ENCODE data around the gene DIS3L2.

DIS3L2 gene

GRCh38 chr2:232204457-232204931, 243.0 kb downstream of the DIS3L2 start:
- Histone ChIP-seq H3K9ac (ENCODE audit: low read length) (no peak overlapping the region), H3K9me3 (ENCODE audit: low read length) (no peaks in the 10 kb centered on the region)

GRCh38 chr2:232207174-232207573, 245.7 kb downstream of the DIS3L2 start:
- H3K4me1 ChIP-seq (ENCODE audit: insufficient read depth, low read length, severe bottlenecking): peaks cover 8% of the 10 kb centered on the region
- no peak for TF ChIP-seq EZH2 (IDR thresholded peaks at IDR 0.05; ENCODE audit: borderline replicate concordance, low read length)
- TF ChIP-seq CTCF (IDR thresholded peaks at IDR 0.05; ENCODE audit: low read length): no peak

More at GRCh38 chr2:232204457-232204931, 243.0 kb downstream of the DIS3L2 start:
- Histone ChIP-seq H4K20me1 (ENCODE audit: insufficient read depth, low read length) (no peaks in the 10 kb centered on the region), H3K27me3 (ENCODE audit: insufficient read depth, low read length) (no peaks in the 10 kb centered on the region), H3K4me2 (ENCODE audit: low read length) (no peak overlapping the region), H3K36me3 (ENCODE audit: insufficient read depth, low read length) (no peaks in the 10 kb centered on the region), H3F3A (ENCODE audit: insufficient read depth, low read length) (no peaks in the 10 kb centered on the region), H2AFZ (ENCODE audit: low read length) (no peak overlapping the region), H3K27ac (ENCODE audit: low read depth, low read length, poor library complexity, severe bottlenecking) (no peak overlapping the region), H3K79me2 (ENCODE audit: insufficient read depth, low read length) (no peaks in the 10 kb centered on the region), H3K4me3 (ENCODE audit: low read depth, low read length, poor library complexity, severe bottlenecking) (no peak overlapping the region), H3K9me2 (ENCODE audit: low read depth, low read length) (no peaks in the 10 kb centered on the region), H3K4me1 (ENCODE audit: insufficient read depth, low read length, severe bottlenecking) (no peaks in the 10 kb centered on the region)
- TF ChIP-seq CTCF (IDR thresholded peaks at IDR 0.05; ENCODE audit: low read length) (no peak), EZH2 (IDR thresholded peaks at IDR 0.05; ENCODE audit: borderline replicate concordance, low read length) (no peak)

GRCh38 chr2:232210306-232210705, 248.8 kb downstream of the DIS3L2 start:
- Histone ChIP-seq H3K4me1 (ENCODE audit: insufficient read depth, low read length, severe bottlenecking) (peaks cover 13% of the 10 kb centered on the region), H3K27me3 (ENCODE audit: insufficient read depth, low read length) (no peaks in the 10 kb centered on the region), H3K9me3 (ENCODE audit: low read length) (no peaks in the 10 kb centered on the region), H3K4me2 (ENCODE audit: low read length) (no peak overlapping the region), H3K4me3 (ENCODE audit: low read depth, low read length, poor library complexity, severe bottlenecking) (no peak overlapping the region), H3F3A (ENCODE audit: insufficient read depth, low read length) (no peaks in the 10 kb centered on the region), H4K20me1 (ENCODE audit: insufficient read depth, low read length) (no peaks in the 10 kb centered on the region), H3K27ac (ENCODE audit: low read depth, low read length, poor library complexity, severe bottlenecking) (no peak overlapping the region), H3K36me3 (ENCODE audit: insufficient read depth, low read length) (peaks cover 6% of the 10 kb centered on the region; the same call in 1 of the 2 replicates), H2AFZ (ENCODE audit: low read length) (no peak overlapping the region), H3K9me2 (ENCODE audit: low read depth, low read length) (no peaks in the 10 kb centered on the region), H3K79me2 (ENCODE audit: insufficient read depth, low read length) (no peaks in the 10 kb centered on the region), H3K9ac (ENCODE audit: low read length) (no peak overlapping the region)
- no peak for TF ChIP-seq EZH2 (IDR thresholded peaks at IDR 0.05; ENCODE audit: borderline replicate concordance, low read length)
- no peak for TF ChIP-seq CTCF (IDR thresholded peaks at IDR 0.05; ENCODE audit: low read length)

More at GRCh38 chr2:232207174-232207573, 245.7 kb downstream of the DIS3L2 start:
- Histone ChIP-seq H3K9me2 (ENCODE audit: low read depth, low read length) (no peaks in the 10 kb centered on the region), H3K36me3 (ENCODE audit: insufficient read depth, low read length) (peaks cover 6% of the 10 kb centered on the region; the same call in 1 of the 2 replicates), H3K4me2 (ENCODE audit: low read length) (no peak overlapping the region), H3K27ac (ENCODE audit: low read depth, low read length, poor library complexity, severe bottlenecking) (no peak overlapping the region), H3K79me2 (ENCODE audit: insufficient read depth, low read length) (no peaks in the 10 kb centered on the region), H3F3A (ENCODE audit: insufficient read depth, low read length) (no peaks in the 10 kb centered on the region), H2AFZ (ENCODE audit: low read length) (no peak overlapping the region), H3K4me3 (ENCODE audit: low read depth, low read length, poor library complexity, severe bottlenecking) (no peak overlapping the region), H3K27me3 (ENCODE audit: insufficient read depth, low read length) (no peaks in the 10 kb centered on the region), H3K9ac (ENCODE audit: low read length) (no peak overlapping the region), H4K20me1 (ENCODE audit: insufficient read depth, low read length) (no peaks in the 10 kb centered on the region), H3K9me3 (ENCODE audit: low read length) (no peaks in the 10 kb centered on the region)

Data from OCI-LY1 (cell line).